NCI-H146 (cell line): ENCODE data around the gene SH2D3A.

Source experiments
- DNase-seq: peaks from one replicate; lab custom pipeline; 2025; lab: John Stamatoyannopoulos, UW

SH2D3A gene

GRCh38 chr19:6737873-6738786, 29.1 kb downstream of the SH2D3A start:
- peak; percentile 45 for DNase-seq

GRCh38 chr19:6737284-6737872, 29.9 kb downstream of the SH2D3A start, which contains the start of gene GPR108:
TSS of gene GPR108 (minus strand) at chr19:6737580. CDS start at chr19:6737576, 4 bp downstream.
- peak; percentile 98 for DNase-seq

GRCh38 chr19:6736917-6737283, 30.3 kb downstream of the SH2D3A start:
- no peak for DNase-seq

- DNase-seq: peak; percentile 60
Observed at GRCh38 chr19:6736169-6736916, 30.9 kb downstream of the SH2D3A start.

- no peak for DNase-seq
Observed at GRCh38 chr19:6735181-6735911, 31.9 kb downstream of the SH2D3A start.

GRCh38 chr19:6734096-6734696, 33.0 kb downstream of the SH2D3A start:
- no peak for DNase-seq

GRCh38 chr19:6733338-6734095, 33.7 kb downstream of the SH2D3A start:
- DNase-seq: no peak

GRCh38 chr19:6732803-6733337, 34.4 kb downstream of the SH2D3A start:
- no peak for DNase-seq

- DNase-seq: no peak
Observed at GRCh38 chr19:6731822-6732221, 35.4 kb downstream of the SH2D3A start.

GRCh38 chr19:6730941-6731670, 36.1 kb downstream of the SH2D3A start:
- no peak for DNase-seq

GRCh38 chr19:6730153-6730804, 37.0 kb downstream of the SH2D3A start:
- DNase-seq: no peak

- DNase-seq: no peak
Observed at GRCh38 chr19:6729573-6730152, 37.6 kb downstream of the SH2D3A start.

GRCh38 chr19:6728346-6728745, 38.9 kb downstream of the SH2D3A start:
- DNase-seq: no peak

GRCh38 chr19:6725513-6726231, 41.6 kb downstream of the SH2D3A start:
- DNase-seq: no peak

- no peak for DNase-seq
Observed at GRCh38 chr19:6724631-6725492, 42.4 kb downstream of the SH2D3A start.

- no peak for DNase-seq
Observed at GRCh38 chr19:6723738-6724137, 43.5 kb downstream of the SH2D3A start.

- DNase-seq: no peak
Observed at GRCh38 chr19:6723108-6723618, 44.1 kb downstream of the SH2D3A start.
